NCI-H2171 treated with DMSO at 0.1 percent for 48 hours (cell line): ENCODE data around the gene KLF9.

ENCODE experiments used
- DNase-seq: peaks from one replicate; lab custom pipeline; 2025; lab: John Stamatoyannopoulos, UW

KLF9 gene

GRCh38 chr9:70355801-70356200, 58.7 kb downstream of the KLF9 start:
- no peak for DNase-seq

GRCh38 chr9:70352802-70353201, 61.7 kb downstream of the KLF9 start:
- DNase-seq = peak; percentile 27

GRCh38 chr9:70352356-70352755, 62.1 kb downstream of the KLF9 start:
- no peak for DNase-seq

GRCh38 chr9:70347046-70347445, 67.4 kb downstream of the KLF9 start:
- no peak for DNase-seq

GRCh38 chr9:70340572-70340971, 73.9 kb downstream of the KLF9 start:
- DNase-seq = peak; percentile 34
